MCF 10A (cell line): ENCODE measurements around the gene XPC. TPM values are rescaled to one million over a fixed set of nuclear protein-coding genes. Genes with fewer than 3 reads are reported as not detected.

Source experiments
- BruUV-seq: library from RNA; stranded (reverse); fragments of 400-500 nt; replicated peaks from 2 replicates; lab custom pipeline; 2021; lab: Mats Ljungman, UMichigan
- CTCF ChIA-PET: fragments of 300-600 bp; sonication (Branson Sonifier 250); formaldehyde crosslinking; extraction: SDS; loops from one replicate; lab custom pipeline; 2021; ENCODE audit warnings: antibody characterized with exemption, inconsistent platforms; lab: Yijun Ruan, JAX
- POLR2A ChIA-PET: fragments of 300-600, 350-650 bp; sonication (Branson Sonifier 250); formaldehyde crosslinking; extraction: SDS; loops from one replicate; lab custom pipeline; 2020; ENCODE audit warnings: antibody characterized with exemption, inconsistent platforms; lab: Yijun Ruan, JAX
- DNase-seq: peaks from one replicate; pipeline ENCODE4 v3.0.0-alpha.2; 2018; ENCODE audit not compliant: unreplicated experiment
- H3K27ac Mint-ChIP-seq: one replicate; pipeline ENCODE4 v1.8.0; 2022; ENCODE audit warnings: mild to moderate bottlenecking, low read depth, mixed read lengths; ENCODE audit not compliant: unreplicated experiment
- H3K27me3 Mint-ChIP-seq: one replicate; pipeline ENCODE4 v1.8.0; 2022; ENCODE audit warnings: mixed read lengths; ENCODE audit not compliant: insufficient read depth, unreplicated experiment
- H3K36me3 Mint-ChIP-seq: one replicate; pipeline ENCODE4 v1.8.0; 2022; ENCODE audit warnings: mild to moderate bottlenecking, moderate library complexity, mixed read lengths; ENCODE audit not compliant: insufficient read depth, unreplicated experiment
- H3K4me1 Mint-ChIP-seq: one replicate; pipeline ENCODE4 v1.8.0; 2022; ENCODE audit warnings: mixed read lengths; ENCODE audit not compliant: insufficient read depth, unreplicated experiment
- H3K4me3 Mint-ChIP-seq: one replicate; pipeline ENCODE4 v1.8.0; 2022; ENCODE audit warnings: mild to moderate bottlenecking, moderate library complexity, mixed read lengths; ENCODE audit not compliant: unreplicated experiment
- H3K9me3 Mint-ChIP-seq: one replicate; pipeline ENCODE4 v1.8.0; 2022; ENCODE audit warnings: mixed read lengths; ENCODE audit not compliant: unreplicated experiment
- intact Hi-C: fragments of 100-400 bp; cut with micrococcal nuclease; formaldehyde crosslinking; loops from 2 replicates; pipeline ENCODE4 v1.14.1; 2022
- total RNA-seq: library from RNA; stranded (reverse); gene quantifications from 2 replicates; pipeline ENCODE4 v1.2.3, GENCODE V29; 2022
- TF ChIP-seq, protein P1 (sequence below): fragments of 200-600 bp; IDR thresholded peaks from one replicate; pipeline ENCODE4 v1.8.0; 2022; ENCODE audit warnings: antibody characterized with exemption, mild to moderate bottlenecking; ENCODE audit not compliant: unreplicated experiment

Gene XPC
- total RNA-seq, 1 experiment from 2014 or later: 73.3 TPM

GRCh38 chr3:14179795-14180194 is 1.4 kb upstream of the XPC start:
- no peak for DNase-seq
- H3K27me3 Mint-ChIP-seq: no peaks in the 10 kb centered on the region
- no peaks in the 10 kb centered on the region for H3K9me3 Mint-ChIP-seq
- H3K36me3 Mint-ChIP-seq: peaks cover 58% of the 10 kb centered on the region
- peak overlapping the region; percentile 100 for H3K27ac Mint-ChIP-seq
- intact Hi-C loops: loop anchor here (2.0 to 5.0 kb wide), 2 partner anchors 37 to 283 kb away; no protein-coding TSS in a partner anchor
- peak overlapping the region; percentile 85 for H3K4me3 Mint-ChIP-seq
- CTCF ChIA-PET: interaction anchor here (0.8 to 1.7 kb wide), 5 partner anchors 21 to 283 kb away, joined by 3 to 8 read pairs (median 4); no protein-coding TSS in a partner anchor
- POLR2A ChIA-PET: interaction anchor here (1.7 to 7.5 kb wide), 11 partner anchors 9 to 472 kb away, joined by 11 to 150 read pairs (median 20); partner anchors contain the start of genes CCDC174, CHCHD4 and TMEM43
- peaks cover 34% of the 10 kb centered on the region for H3K4me1 Mint-ChIP-seq
- TF ChIP-seq, protein P1, sequence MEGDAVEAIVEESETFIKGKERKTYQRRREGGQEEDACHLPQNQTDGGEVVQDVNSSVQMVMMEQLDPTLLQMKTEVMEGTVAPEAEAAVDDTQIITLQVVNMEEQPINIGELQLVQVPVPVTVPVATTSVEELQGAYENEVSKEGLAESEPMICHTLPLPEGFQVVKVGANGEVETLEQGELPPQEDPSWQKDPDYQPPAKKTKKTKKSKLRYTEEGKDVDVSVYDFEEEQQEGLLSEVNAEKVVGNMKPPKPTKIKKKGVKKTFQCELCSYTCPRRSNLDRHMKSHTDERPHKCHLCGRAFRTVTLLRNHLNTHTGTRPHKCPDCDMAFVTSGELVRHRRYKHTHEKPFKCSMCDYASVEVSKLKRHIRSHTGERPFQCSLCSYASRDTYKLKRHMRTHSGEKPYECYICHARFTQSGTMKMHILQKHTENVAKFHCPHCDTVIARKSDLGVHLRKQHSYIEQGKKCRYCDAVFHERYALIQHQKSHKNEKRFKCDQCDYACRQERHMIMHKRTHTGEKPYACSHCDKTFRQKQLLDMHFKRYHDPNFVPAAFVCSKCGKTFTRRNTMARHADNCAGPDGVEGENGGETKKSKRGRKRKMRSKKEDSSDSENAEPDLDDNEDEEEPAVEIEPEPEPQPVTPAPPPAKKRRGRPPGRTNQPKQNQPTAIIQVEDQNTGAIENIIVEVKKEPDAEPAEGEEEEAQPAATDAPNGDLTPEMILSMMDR: no peak
- BruUV-seq: no TSS peak

GRCh38 chr3:14179114-14179465 is 689 bp upstream of the XPC start:
- H3K4me1 Mint-ChIP-seq: peaks cover 41% of the 10 kb centered on the region

GRCh38 chr3:14177580-14178246 is 688 bp downstream of the XPC start:
- ChIA-PET CTCF (interaction anchor here (1.1 to 1.7 kb wide), 6 partner anchors 10 to 744 kb away, joined by 3 to 10 read pairs (median 5); partner anchors contain the start of genes CHCHD4 and TMEM43), POLR2A (interaction anchor here (0.6 to 7.5 kb wide), 34 partner anchors 7 to 922 kb away, joined by 3 to 150 read pairs (median 6); partner anchors contain the start of genes CCDC174, CHCHD4, NR2C2 and SLC6A6)
- Mint-ChIP-seq H3K36me3 (peaks cover 47% of the 10 kb centered on the region), H3K4me1 (peaks cover 47% of the 10 kb centered on the region), H3K27ac (peak overlapping the region; percentile 100), H3K27me3 (no peaks in the 10 kb centered on the region), H3K4me3 (peak overlapping the region; percentile 85), H3K9me3 (no peaks in the 10 kb centered on the region)
- intact Hi-C loops: loop anchor here (1.0 to 5.0 kb wide), 3 partner anchors 35 to 281 kb away; partner anchors contain the start of gene TMEM43
- no peak for DNase-seq
- TF ChIP-seq, protein P1: no peak
- TSS peak; percentile 57 for BruUV-seq

More at GRCh38 chr3:14179114-14179465, 689 bp upstream of the XPC start:
- TSS peak; percentile 72 for BruUV-seq
- Mint-ChIP-seq H3K9me3 (no peaks in the 10 kb centered on the region), H3K36me3 (peaks cover 51% of the 10 kb centered on the region), H3K27me3 (no peaks in the 10 kb centered on the region), H3K27ac (peak overlapping the region; percentile 100), H3K4me3 (peak overlapping the region; percentile 85)
- ChIA-PET CTCF (interaction anchor here (0.7 to 1.7 kb wide), 10 partner anchors 17 to 742 kb away, joined by 3 to 8 read pairs (median 4); partner anchors contain the start of genes CHCHD4 and TMEM43), POLR2A (interaction anchor here (0.5 to 7.5 kb wide), 35 partner anchors 9 to 1191 kb away, joined by 3 to 150 read pairs (median 6); partner anchors contain the start of genes CAPN7, CCDC174, CHCHD4 and SH3BP5)
- intact Hi-C loops: loop anchor here (2.0 to 5.0 kb wide), 2 partner anchors 37 to 282 kb away; no protein-coding TSS in a partner anchor
- no peak for DNase-seq
- TF ChIP-seq, protein P1: no peak
